Kidney epithelial cell (primary cell): ENCODE data around the gene MDFIC2. TPM values are rescaled to one million over a fixed set of nuclear protein-coding genes. Genes with fewer than 3 reads are reported as not detected.

Experiments
- DNase-seq: peaks from one replicate; pipeline ENCODE4 v3.0.0-alpha.2; 2010; ENCODE audit warnings: low read depth
- H3K27me3 ChIP-seq: 2 replicates; pipeline ENCODE4 v1.6.0; 2011; ENCODE audit warnings: low read length; ENCODE audit not compliant: control insufficient read depth, insufficient read depth
- H3K36me3 ChIP-seq: 2 replicates; pipeline ENCODE4 v1.5.1; 2011; ENCODE audit warnings: low read length; ENCODE audit not compliant: control insufficient read depth, insufficient read depth
- H3K4me3 ChIP-seq: 2 replicates; pipeline ENCODE4 v1.5.1; 2011; ENCODE audit warnings: low read depth, mild to moderate bottlenecking, control low read depth, low read length
- CTCF ChIP-seq: IDR thresholded peaks from 2 replicates; pipeline ENCODE4 v1.5.1; 2011; ENCODE audit warnings: mild to moderate bottlenecking, moderate library complexity, low read length, control low read depth, inconsistent platforms; ENCODE audit not compliant: insufficient read depth, poor library complexity, severe bottlenecking
- total RNA-seq: library from RNA; depleted of rRNA; stranded (reverse); fragments of >200 nt; gene quantifications from 2 replicates; pipeline ENCODE4 v1.2.3, GENCODE V29; 2015

Gene MDFIC2
- total RNA-seq, 1 donor from 2014 or later: not detected

GRCh38 chr3:70189884-70190473 is 122.5 kb downstream of the MDFIC2 start:
- H3K36me3 ChIP-seq: no peaks in the 10 kb centered on the region
- DNase-seq: no peak
- no peaks in the 10 kb centered on the region for H3K27me3 ChIP-seq
- TF ChIP-seq CTCF: no peak
- no peak overlapping the region for H3K4me3 ChIP-seq

GRCh38 chr3:70186221-70186620 is 126.2 kb downstream of the MDFIC2 start:
- Histone ChIP-seq H3K4me3 (no peak overlapping the region), H3K27me3 (peaks cover 4% of the 10 kb centered on the region), H3K36me3 (no peaks in the 10 kb centered on the region)
- no peak for TF ChIP-seq CTCF
- DNase-seq: no peak

GRCh38 chr3:70185661-70186060 is 126.8 kb downstream of the MDFIC2 start:
- H3K36me3 ChIP-seq: no peaks in the 10 kb centered on the region
- TF ChIP-seq CTCF: no peak
- DNase-seq: no peak
- peaks cover 4% of the 10 kb centered on the region for H3K27me3 ChIP-seq
- no peak overlapping the region for H3K4me3 ChIP-seq

- DNase-seq: no peak
- H3K36me3 ChIP-seq: no peaks in the 10 kb centered on the region
- H3K27me3 ChIP-seq: peaks cover 4% of the 10 kb centered on the region
- TF ChIP-seq CTCF: no peak
- H3K4me3 ChIP-seq: no peak overlapping the region
These were observed 128.5 kb downstream of the MDFIC2 start for GRCh38 chr3:70183781-70184504.

- Histone ChIP-seq H3K36me3 (no peaks in the 10 kb centered on the region), H3K27me3 (peaks cover 4% of the 10 kb centered on the region), H3K4me3 (no peak overlapping the region)
- DNase-seq: no peak
- TF ChIP-seq CTCF: no peak
These were observed 130.3 kb downstream of the MDFIC2 start for GRCh38 chr3:70182166-70182565.
